Neural cell (in vitro differentiated cells): ENCODE results near the gene EGLN2.
"Not testable (repeated sequence)": the region's sequence is repeated elsewhere in the genome, so short reads cannot be mapped to it uniquely, and the experiment has no call there.

Experiments used
- CTCF ChIP-seq: fragments of 450-650 bp; IDR thresholded peaks from 2 replicates; pipeline ENCODE4 v1.5.1; 2014; ENCODE audit warnings: antibody characterized with exemption, mild to moderate bottlenecking, moderate library complexity; ENCODE audit not compliant: poor library complexity, severe bottlenecking
- EP300 ChIP-seq: fragments of 450-650 bp; conservative IDR thresholded peaks from 2 replicates; pipeline ENCODE4 v1.6.1; 2014; ENCODE audit warnings: antibody characterized with exemption, mild to moderate bottlenecking, moderate library complexity; ENCODE audit not compliant: poor library complexity, severe bottlenecking
- EZH2 ChIP-seq: fragments of 200-600, 300-800 bp; shearing (Covaris generic), sonication (generic); IDR thresholded peaks from 2 replicates; pipeline ENCODE4 v1.6.1; 2014; ENCODE audit warnings: antibody characterized with exemption, low read length, borderline replicate concordance, mild to moderate bottlenecking; ENCODE audit not compliant: insufficient read depth, poor library complexity, severe bottlenecking
- POLR2AphosphoS5 ChIP-seq: IDR thresholded peaks from 2 replicates; pipeline ENCODE4 v1.6.1; 2012
- RAD21 ChIP-seq: fragments of 450-650 bp; conservative IDR thresholded peaks from 2 replicates; pipeline ENCODE4 v1.6.1; 2014; ENCODE audit warnings: antibody characterized with exemption, mild to moderate bottlenecking, moderate library complexity
- SMC3 ChIP-seq: fragments of 450-650 bp; conservative IDR thresholded peaks from 2 replicates; pipeline ENCODE4 v1.6.1; 2014; ENCODE audit warnings: antibody characterized with exemption, mild to moderate bottlenecking, moderate library complexity; ENCODE audit not compliant: poor library complexity

- TF ChIP-seq CTCF, RAD21, POLR2AphosphoS5, EZH2, EP300, SMC3: not testable (repeated sequence)
These were observed 25.9 kb downstream of the EGLN2 start for GRCh38 chr19:40824916-40825315.
